Measurements from ENCODE around the gene TIMELESS. TPM values are rescaled to one million over a fixed set of nuclear protein-coding genes. Genes with fewer than 3 reads are reported as not detected.
A peak's percentile ranks its signal among the peaks of the same experiment; 100 is the strongest.
"Not testable (repeated sequence)": the region's sequence is repeated elsewhere in the genome, so short reads cannot be mapped to it uniquely, and the experiment has no call there.

The TIMELESS gene
- total and polyA plus RNA-seq, 9 of the 15 experiments (the other 6 are each of a cell fraction or from before 2014, with no cell fraction given): 11.9 to 59.2 (median 35.8) TPM

GRCh38 chr12:56404227-56404626, 45.0 kb downstream of the TIMELESS start:
- H3K36me3 ChIP-seq (ENCODE audit: control insufficient read depth, insufficient read depth, low read length); FAIRE-seq; CTCF ChIA-PET (ENCODE audit: low intra/inter-chr PET ratio); H3K79me2 ChIP-seq (ENCODE audit: control insufficient read depth, insufficient read depth, low read length); H3K9me3 ChIP-seq (replicated peaks; ENCODE audit: control insufficient read depth, insufficient read depth, low read depth, low read length); POLR2A ChIA-PET; H3K27ac ChIP-seq (ENCODE audit: extremely low read depth, low read depth, low read length); in situ Hi-C loops (cut with MboI); H3K4me1 ChIP-seq (replicated peaks in 1 of 2; ENCODE audit: control insufficient read depth in 2 of 2, insufficient read depth in 2 of 2, low read length in 2 of 2); H3K4me2 ChIP-seq (ENCODE audit: insufficient read depth, low read length); intact Hi-C loops (cut with micrococcal nuclease); H3K4me3 ChIP-seq; H3K9ac ChIP-seq (ENCODE audit: insufficient read depth in 1 of 2, low read depth in 2 of 2, low read length in 2 of 2); DNase-seq (ENCODE audit: extremely low read depth in 1 of 4, low spot score in 3 of 4); ATAC-seq; H2AFZ ChIP-seq (ENCODE audit: low read depth, low read length); H4K20me1 ChIP-seq (replicated peaks; ENCODE audit: control insufficient read depth, insufficient read depth, low read length); H3K9me1 ChIP-seq (ENCODE audit: control insufficient read depth, insufficient read depth, low read length); BruUV-seq (replicated peaks); H3K27me3 ChIP-seq (ENCODE audit: control insufficient read depth in 2 of 2, insufficient read depth in 2 of 2, low read length in 2 of 2): not testable (repeated sequence)
- WGBS (ENCODE audit: insufficient coverage, low coverage, missing lambda C conversion rate): 45% methylated on average over 3 of the region's 3 CpGs
- TF ChIP-seq RAD51 (IDR thresholded peaks at IDR 0.05; ENCODE audit: borderline replicate concordance, low read depth) (peak; percentile 62), CBFA2T2 (conservative IDR thresholded peaks at IDR 0.05) (0 out of 2 replicates have a peak, but pooled peaks have one; percentile 26)
- TF ChIP-seq, protein P1, sequence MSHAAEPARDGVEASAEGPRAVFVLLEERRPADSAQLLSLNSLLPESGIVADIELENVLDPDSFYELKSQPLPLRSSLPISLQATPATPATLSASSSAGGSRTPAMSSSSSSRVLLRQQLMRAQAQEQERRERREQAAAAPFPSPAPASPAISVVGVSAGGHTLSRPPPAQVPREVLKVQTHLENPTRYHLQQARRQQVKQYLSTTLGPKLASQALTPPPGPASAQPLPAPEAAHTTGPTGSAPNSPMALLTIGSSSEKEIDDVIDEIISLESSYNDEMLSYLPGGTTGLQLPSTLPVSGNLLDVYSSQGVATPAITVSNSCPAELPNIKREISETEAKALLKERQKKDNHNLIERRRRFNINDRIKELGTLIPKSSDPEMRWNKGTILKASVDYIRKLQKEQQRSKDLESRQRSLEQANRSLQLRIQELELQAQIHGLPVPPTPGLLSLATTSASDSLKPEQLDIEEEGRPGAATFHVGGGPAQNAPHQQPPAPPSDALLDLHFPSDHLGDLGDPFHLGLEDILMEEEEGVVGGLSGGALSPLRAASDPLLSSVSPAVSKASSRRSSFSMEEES (CRISPR knock-in tag; IDR thresholded peaks at IDR 0.05): peak; percentile 81

GRCh38 chr12:56401612-56402011, 47.6 kb downstream of the TIMELESS start:
- CTCF ChIA-PET (ENCODE audit: low intra/inter-chr PET ratio); ATAC-seq; H2AFZ ChIP-seq (ENCODE audit: low read depth, low read length); H3K4me1 ChIP-seq (replicated peaks in 1 of 2; ENCODE audit: control insufficient read depth in 2 of 2, insufficient read depth in 2 of 2, low read length in 2 of 2); H3K79me2 ChIP-seq (ENCODE audit: control insufficient read depth, insufficient read depth, low read length); FAIRE-seq; H3K4me3 ChIP-seq; H3K27ac ChIP-seq (ENCODE audit: extremely low read depth, low read depth, low read length); H3K4me2 ChIP-seq (ENCODE audit: insufficient read depth, low read length); H4K20me1 ChIP-seq (replicated peaks; ENCODE audit: control insufficient read depth, insufficient read depth, low read length); H3K9me1 ChIP-seq (ENCODE audit: control insufficient read depth, insufficient read depth, low read length); POLR2A ChIA-PET; H3K27me3 ChIP-seq (ENCODE audit: control insufficient read depth in 2 of 2, insufficient read depth in 2 of 2, low read length in 2 of 2); BruUV-seq (replicated peaks); DNase-seq (ENCODE audit: extremely low read depth in 1 of 4, low spot score in 3 of 4); H3K36me3 ChIP-seq (ENCODE audit: control insufficient read depth, insufficient read depth, low read length); H3K9ac ChIP-seq (ENCODE audit: insufficient read depth in 1 of 2, low read depth in 2 of 2, low read length in 2 of 2); in situ Hi-C loops (cut with MboI); H3K9me3 ChIP-seq (replicated peaks; ENCODE audit: control insufficient read depth, insufficient read depth, low read depth, low read length): not testable (repeated sequence)
- intact Hi-C loops (cut with micrococcal nuclease): loop anchor here (2.0 kb wide), 1 partner anchor 25 kb away; no protein-coding TSS in a partner anchor

GRCh38 chr12:56401125-56401524, 48.1 kb downstream of the TIMELESS start:
- H2AFZ ChIP-seq (ENCODE audit: low read depth, low read length); H3K4me2 ChIP-seq (ENCODE audit: insufficient read depth, low read length); H3K79me2 ChIP-seq (ENCODE audit: control insufficient read depth, insufficient read depth, low read length); DNase-seq (ENCODE audit: extremely low read depth in 1 of 4, low spot score in 3 of 4); ATAC-seq; BruUV-seq (replicated peaks); H3K9me1 ChIP-seq (ENCODE audit: control insufficient read depth, insufficient read depth, low read length); H3K9me3 ChIP-seq (replicated peaks; ENCODE audit: control insufficient read depth, insufficient read depth, low read depth, low read length); H3K27me3 ChIP-seq (ENCODE audit: control insufficient read depth in 2 of 2, insufficient read depth in 2 of 2, low read length in 2 of 2); H3K9ac ChIP-seq (ENCODE audit: insufficient read depth in 1 of 2, low read depth in 2 of 2, low read length in 2 of 2); H4K20me1 ChIP-seq (replicated peaks; ENCODE audit: control insufficient read depth, insufficient read depth, low read length); in situ Hi-C loops (cut with MboI); H3K27ac ChIP-seq (ENCODE audit: extremely low read depth, low read depth, low read length); H3K4me3 ChIP-seq; FAIRE-seq; H3K4me1 ChIP-seq (replicated peaks in 1 of 2; ENCODE audit: control insufficient read depth in 2 of 2, insufficient read depth in 2 of 2, low read length in 2 of 2); POLR2A ChIA-PET; CTCF ChIA-PET (ENCODE audit: low intra/inter-chr PET ratio); H3K36me3 ChIP-seq (ENCODE audit: control insufficient read depth, insufficient read depth, low read length); intact Hi-C loops (cut with micrococcal nuclease): not testable (repeated sequence)
- WGBS (ENCODE audit: insufficient coverage, low coverage, missing lambda C conversion rate): 43% methylated on average over 1 of the region's 3 CpGs
